ENCODE data around the gene SLC23A2.

DNA sequence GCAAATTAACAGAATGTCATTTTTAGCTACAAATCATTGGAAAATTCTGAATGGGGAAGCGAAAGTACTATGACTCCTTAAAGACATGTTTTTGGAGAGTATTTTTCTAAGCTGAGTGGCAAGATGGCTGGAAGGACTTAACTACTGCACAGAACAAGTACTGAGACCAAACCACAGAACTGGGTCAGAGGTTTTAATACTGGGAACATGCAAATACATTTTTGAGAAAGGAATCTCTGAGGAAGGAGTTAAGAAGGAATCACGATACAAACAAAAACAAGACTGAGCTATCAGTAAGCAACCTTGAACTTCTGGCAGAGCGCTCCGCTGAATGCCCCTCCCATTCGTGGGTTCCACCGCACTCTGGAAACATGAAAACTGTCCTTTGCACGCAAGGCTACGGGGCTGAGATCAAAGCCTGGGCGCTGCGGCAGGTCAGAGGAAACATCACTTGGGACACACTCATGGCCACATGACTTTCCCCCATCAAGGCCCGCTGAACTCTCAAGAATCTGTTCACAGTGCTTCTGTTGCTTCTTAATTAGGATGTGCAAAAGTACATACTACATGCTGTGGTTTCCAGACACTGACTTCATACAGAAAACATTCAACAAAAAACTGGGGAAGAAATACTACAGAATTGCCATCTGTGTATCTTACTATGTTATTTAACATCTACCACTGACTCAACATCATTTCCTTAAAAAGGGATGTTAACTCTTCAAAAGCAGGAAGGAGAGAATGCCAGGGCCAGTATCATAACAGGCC is 27.8 kb downstream of the SLC23A2 start:
- TF ChIP-seq, protein P1, sequence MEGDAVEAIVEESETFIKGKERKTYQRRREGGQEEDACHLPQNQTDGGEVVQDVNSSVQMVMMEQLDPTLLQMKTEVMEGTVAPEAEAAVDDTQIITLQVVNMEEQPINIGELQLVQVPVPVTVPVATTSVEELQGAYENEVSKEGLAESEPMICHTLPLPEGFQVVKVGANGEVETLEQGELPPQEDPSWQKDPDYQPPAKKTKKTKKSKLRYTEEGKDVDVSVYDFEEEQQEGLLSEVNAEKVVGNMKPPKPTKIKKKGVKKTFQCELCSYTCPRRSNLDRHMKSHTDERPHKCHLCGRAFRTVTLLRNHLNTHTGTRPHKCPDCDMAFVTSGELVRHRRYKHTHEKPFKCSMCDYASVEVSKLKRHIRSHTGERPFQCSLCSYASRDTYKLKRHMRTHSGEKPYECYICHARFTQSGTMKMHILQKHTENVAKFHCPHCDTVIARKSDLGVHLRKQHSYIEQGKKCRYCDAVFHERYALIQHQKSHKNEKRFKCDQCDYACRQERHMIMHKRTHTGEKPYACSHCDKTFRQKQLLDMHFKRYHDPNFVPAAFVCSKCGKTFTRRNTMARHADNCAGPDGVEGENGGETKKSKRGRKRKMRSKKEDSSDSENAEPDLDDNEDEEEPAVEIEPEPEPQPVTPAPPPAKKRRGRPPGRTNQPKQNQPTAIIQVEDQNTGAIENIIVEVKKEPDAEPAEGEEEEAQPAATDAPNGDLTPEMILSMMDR (IDR thresholded peaks at IDR 0.05) = no peak
- no peak for TF ChIP-seq SIN3A (IDR thresholded peaks at IDR 0.05; ENCODE audit: borderline replicate concordance, insufficient read depth, low read depth, low read length)

Measured in Panc1 (cell line).